Measurements from ENCODE around the gene RRP1. TPM values are rescaled to one million over a fixed set of nuclear protein-coding genes. Genes with fewer than 3 reads are reported as not detected.

Gene RRP1
- polyA plus RNA-seq, 1 of the 3 experiments (the other 2 are of a cell fraction), result 22.7 TPM

- ChIA-PET POLR2A (no interaction called here), CTCF (interaction anchor here (1.2 kb wide), 1 partner anchor 193 kb away, joined by 3 read pairs; no protein-coding TSS in a partner anchor)
- TF ChIP-seq RCOR1 (IDR thresholded peaks at IDR 0.05; ENCODE audit: low read length) (no peak), MAX (IDR thresholded peaks at IDR 0.05; ENCODE audit: low read depth) (no peak), RFX5 (IDR thresholded peaks at IDR 0.05; ENCODE audit: low read length) (no peak), FOSL2 (IDR thresholded peaks at IDR 0.05; ENCODE audit: borderline replicate concordance, low read depth) (no peak), TEAD4 (IDR thresholded peaks at IDR 0.05; ENCODE audit: borderline replicate concordance, insufficient read depth) (no peak), GATA2 (CRISPR knock-in tag; IDR thresholded peaks at IDR 0.05) (no peak), ELF1 (IDR thresholded peaks at IDR 0.05) (no peak), RAD21 (IDR thresholded peaks at IDR 0.05; ENCODE audit: low read length) (no peak), FOXM1 (IDR thresholded peaks at IDR 0.05; ENCODE audit: low read depth) (no peak), EP300 (IDR thresholded peaks at IDR 0.05; ENCODE audit: borderline replicate concordance in 1 of 2, low read depth in 1 of 2, low read length in 1 of 2) (no peak), NRF1 (IDR thresholded peaks at IDR 0.05; ENCODE audit: low read depth, low read length) (no peak), FOXJ3 (CRISPR knock-in tag; IDR thresholded peaks at IDR 0.05) (no peak), PBX3 (IDR thresholded peaks at IDR 0.05) (no peak), MXI1 (IDR thresholded peaks at IDR 0.05; ENCODE audit: low read depth, low read length) (no peak), EZH2phosphoT487 (IDR thresholded peaks at IDR 0.05; ENCODE audit: borderline replicate concordance, low read depth) (no peak), JUND (IDR thresholded peaks at IDR 0.05) (no peak), YY1 (IDR thresholded peaks at IDR 0.05; ENCODE audit: low read depth) (no peak), GABPA (IDR thresholded peaks at IDR 0.05; ENCODE audit: low read depth) (no peak), ZBTB33 (IDR thresholded peaks at IDR 0.05; ENCODE audit: borderline replicate concordance, low read depth) (no peak)
- Histone ChIP-seq H3K4me3 (ENCODE audit: low read depth in 2 of 2, low read length in 1 of 2) (no peak overlapping the region), H3K27ac (ENCODE audit: low read depth in 2 of 2, low read length in 1 of 2) (no peak overlapping the region), H3F3A (replicated peaks; ENCODE audit: insufficient read depth) (peaks cover 4% of the 10 kb centered on the region), H2AFZ (ENCODE audit: low read depth) (no peak overlapping the region), H3K4me2 (no peak overlapping the region), H3K9me3 (no peaks in the 10 kb centered on the region), H3K9ac (no peak overlapping the region), H3K9me2 (no peaks in the 10 kb centered on the region), H3K27me3 (ENCODE audit: insufficient read depth) (no peaks in the 10 kb centered on the region), H4K20me1 (ENCODE audit: insufficient read depth) (no peaks in the 10 kb centered on the region), H3K4me1 (ENCODE audit: control insufficient read depth in 1 of 2, insufficient read depth in 2 of 2, low read depth in 1 of 2, low read length in 1 of 2) (no peaks in the 10 kb centered on the region), H3K79me2 (ENCODE audit: insufficient read depth) (no peaks in the 10 kb centered on the region), H3K36me3 (replicated peaks in 1 of 2; ENCODE audit: control insufficient read depth in 1 of 2, insufficient read depth in 2 of 2, low read length in 1 of 2) (no peaks in the 10 kb centered on the region)
- WGBS (ENCODE audit: low lambda C conversion rate), result 54% methylated on average over 5 of the region's 5 CpGs
- DNase-seq, result no peak
Observed at GRCh38 chr21:43782431-43783097, 6.8 kb upstream of the RRP1 start.
